ENCODE results near the gene PIN1. TPM values are rescaled to one million over a fixed set of nuclear protein-coding genes. Genes with fewer than 3 reads are reported as not detected.

PIN1 gene
- total and polyA plus RNA-seq, 10 of the 15 experiments (the other 5 are each of a cell fraction or from before 2014, with no cell fraction given), result 2.4 to 209 (median 71.5) TPM

GRCh38 chr19:9891609-9892373 lies 56.7 kb downstream of the PIN1 start (continued):
- TF ChIP-seq BHLHE40 (IDR thresholded peaks at IDR 0.05; ENCODE audit: borderline replicate concordance in 1 of 2, low read depth in 2 of 2, low read length in 1 of 2), result no peak
- no peak for TF ChIP-seq ZNF384 (IDR thresholded peaks at IDR 0.05; ENCODE audit: borderline replicate concordance, low read depth, low read length)
- TF ChIP-seq CHD2 (IDR thresholded peaks at IDR 0.05; ENCODE audit: borderline replicate concordance, low read depth, low read length), result no peak
- TF ChIP-seq ETV6 (conservative IDR thresholded peaks at IDR 0.05 in 1 of 2, IDR thresholded peaks at IDR 0.05 in 1 of 2; ENCODE audit: borderline replicate concordance in 1 of 2, low read depth in 1 of 2), result no peak
- no peak for TF ChIP-seq EZH2 (IDR thresholded peaks at IDR 0.05; ENCODE audit: borderline replicate concordance, control insufficient read depth, low read depth, low read length)

Small RNAs within 50 kb of the gene (small RNA-seq; reads per million reads assigned to genes)
- gene RF00156, result not detected

Other genes with a start within 250 kb of the PIN1 start
Only the 7 nearest of the 8 such genes appear.
- 13.8 and 14.1 TPM in 2 replicates for gene ZNF562, start 160.2 kb upstream of the PIN1 start, total RNA-seq (2014; rRNA removed)
- 21.1 and 23.2 TPM in 2 replicates for gene ZNF562, start 160.2 kb upstream of the PIN1 start, total RNA-seq (2014; rRNA removed; fragmentation: Illumina TruSeq; extraction: Trizol)
- gene ZNF562, start 160.2 kb upstream of the PIN1 start, total RNA-seq (2021), result 14.8 and 16.3 TPM in 2 replicates
- gene ZNF562, start 160.2 kb upstream of the PIN1 start, polyA plus RNA-seq (2011; rRNA removed), result 12.2 and 13.9 TPM in 2 replicates
- gene ZNF562, start 160.2 kb upstream of the PIN1 start, polyA plus RNA-seq (2014; fragmentation: Illumina TruSeq; extraction: Trizol), result 9.2 and 14.2 TPM in 2 replicates
- 1 to 10 TPM; 5.2 to 7.5 TPM for gene ZNF562, start 160.2 kb upstream of the PIN1 start, polyA plus RNA-seq (2014; fragmentation: Nextera tagmentation; extraction: Ambion mirVana)
- gene ZNF562, start 160.2 kb upstream of the PIN1 start, polyA plus RNA-seq (2014; rRNA removed), result 6.9 and 7.6 TPM in 2 replicates
- 10 to 100 TPM in 1 of 2 experiments, 1 to 10 TPM in 1; 9.0 to 12.2 TPM for gene ZNF562, start 160.2 kb upstream of the PIN1 start, polyA plus RNA-seq (2016; fragmentation: Nextera tagmentation; extraction: Ambion mirVana)
- 1.3 and 1.8 TPM in 2 replicates for gene ZNF846, start 66.6 kb upstream of the PIN1 start, total RNA-seq (2014; rRNA removed)
- 1.5 and 1.7 TPM in 2 replicates for gene ZNF846, start 66.6 kb upstream of the PIN1 start, total RNA-seq (2014; rRNA removed; fragmentation: Illumina TruSeq; extraction: Trizol)
- 1.5 and 2.1 TPM in 2 replicates for gene ZNF846, start 66.6 kb upstream of the PIN1 start, total RNA-seq (2021)
- 1.2 and 1.6 TPM in 2 replicates for gene ZNF846, start 66.6 kb upstream of the PIN1 start, polyA plus RNA-seq (2011; rRNA removed)
- gene ZNF846, start 66.6 kb upstream of the PIN1 start, polyA plus RNA-seq (2014; fragmentation: Illumina TruSeq; extraction: Trizol), result 1.5 and 1.6 TPM in 2 replicates
- gene ZNF846, start 66.6 kb upstream of the PIN1 start, polyA plus RNA-seq (2014; fragmentation: Nextera tagmentation; extraction: Ambion mirVana), result 1 to 10 TPM in 1 of 2 experiments, under 1 TPM in 1; 0.64 to 1.2 TPM
- gene ZNF846, start 66.6 kb upstream of the PIN1 start, polyA plus RNA-seq (2014; rRNA removed), result 2.6 and 4.1 TPM in 2 replicates
- 1 to 10 TPM; 1.2 to 1.7 TPM for gene ZNF846, start 66.6 kb upstream of the PIN1 start, polyA plus RNA-seq (2016; fragmentation: Nextera tagmentation; extraction: Ambion mirVana)
- 26.2 and 28.6 TPM in 2 replicates for gene FBXL12, start 16.2 kb upstream of the PIN1 start, total RNA-seq (2014; rRNA removed)
- 13.1 and 13.6 TPM in 2 replicates for gene FBXL12, start 16.2 kb upstream of the PIN1 start, total RNA-seq (2014; rRNA removed; fragmentation: Illumina TruSeq; extraction: Trizol)
- gene FBXL12, start 16.2 kb upstream of the PIN1 start, total RNA-seq (2021), result 22.5 and 24.5 TPM in 2 replicates
- gene FBXL12, start 16.2 kb upstream of the PIN1 start, polyA plus RNA-seq (2011; rRNA removed), result 16.5 and 22.0 TPM in 2 replicates
- gene FBXL12, start 16.2 kb upstream of the PIN1 start, polyA plus RNA-seq (2014; fragmentation: Illumina TruSeq; extraction: Trizol), result 15.6 and 17.1 TPM in 2 replicates
- 1 to 10 TPM; 1.4 to 4.1 TPM for gene FBXL12, start 16.2 kb upstream of the PIN1 start, polyA plus RNA-seq (2014; fragmentation: Nextera tagmentation; extraction: Ambion mirVana)
- 35.7 and 40.0 TPM in 2 replicates for gene FBXL12, start 16.2 kb upstream of the PIN1 start, polyA plus RNA-seq (2014; rRNA removed)
- gene FBXL12, start 16.2 kb upstream of the PIN1 start, polyA plus RNA-seq (2016; fragmentation: Nextera tagmentation; extraction: Ambion mirVana), result 10 to 100 TPM; 26.8 to 27.3 TPM
- 297 and 314 TPM in 2 replicates for gene UBL5, start 7.4 kb upstream of the PIN1 start, total RNA-seq (2014; rRNA removed)
- 292 and 299 TPM in 2 replicates for gene UBL5, start 7.4 kb upstream of the PIN1 start, total RNA-seq (2014; rRNA removed; fragmentation: Illumina TruSeq; extraction: Trizol)
- 343 and 345 TPM in 2 replicates for gene UBL5, start 7.4 kb upstream of the PIN1 start, total RNA-seq (2021)
- 679 and 767 TPM in 2 replicates for gene UBL5, start 7.4 kb upstream of the PIN1 start, polyA plus RNA-seq (2011; rRNA removed)
- 340 and 433 TPM in 2 replicates for gene UBL5, start 7.4 kb upstream of the PIN1 start, polyA plus RNA-seq (2014; fragmentation: Illumina TruSeq; extraction: Trizol)
- 100 to 1,000 TPM; 888 to 897 TPM for gene UBL5, start 7.4 kb upstream of the PIN1 start, polyA plus RNA-seq (2014; fragmentation: Nextera tagmentation; extraction: Ambion mirVana)
- 477 and 654 TPM in 2 replicates for gene UBL5, start 7.4 kb upstream of the PIN1 start, polyA plus RNA-seq (2014; rRNA removed)
- gene UBL5, start 7.4 kb upstream of the PIN1 start, polyA plus RNA-seq (2016; fragmentation: Nextera tagmentation; extraction: Ambion mirVana), result 100 to 1,000 TPM; 816 to 817 TPM
- not detected in 2 replicates for gene OLFM2, start 101.2 kb downstream of the PIN1 start, total RNA-seq (2014; rRNA removed)
- not detected in 2 replicates for gene OLFM2, start 101.2 kb downstream of the PIN1 start, total RNA-seq (2014; rRNA removed; fragmentation: Illumina TruSeq; extraction: Trizol)
- gene OLFM2, start 101.2 kb downstream of the PIN1 start, total RNA-seq (2021), result 0.16 and 0.36 TPM in 2 replicates
- gene OLFM2, start 101.2 kb downstream of the PIN1 start, polyA plus RNA-seq (2011; rRNA removed), result 2.4 and 3.5 TPM in 2 replicates
- 0.07 TPM in 1 of 2 replicates, not detected in the other for gene OLFM2, start 101.2 kb downstream of the PIN1 start, polyA plus RNA-seq (2014; fragmentation: Illumina TruSeq; extraction: Trizol)
- not detected for gene OLFM2, start 101.2 kb downstream of the PIN1 start, polyA plus RNA-seq (2014; fragmentation: Nextera tagmentation; extraction: Ambion mirVana)
- 0.04 and 0.27 TPM in 2 replicates for gene OLFM2, start 101.2 kb downstream of the PIN1 start, polyA plus RNA-seq (2014; rRNA removed)
- under 1 TPM in 1 of 2 experiments, not detected in 1; 0.09 TPM for gene OLFM2, start 101.2 kb downstream of the PIN1 start, polyA plus RNA-seq (2016; fragmentation: Nextera tagmentation; extraction: Ambion mirVana)
- gene COL5A3, start 175.2 kb downstream of the PIN1 start, total RNA-seq (2014; rRNA removed), result under 0.01 and 0.05 TPM in 2 replicates
- 0.05 and 0.09 TPM in 2 replicates for gene COL5A3, start 175.2 kb downstream of the PIN1 start, total RNA-seq (2014; rRNA removed; fragmentation: Illumina TruSeq; extraction: Trizol)
- gene COL5A3, start 175.2 kb downstream of the PIN1 start, total RNA-seq (2021), result 0.18 and 0.19 TPM in 2 replicates
- gene COL5A3, start 175.2 kb downstream of the PIN1 start, polyA plus RNA-seq (2011; rRNA removed), result 5.5 and 8.3 TPM in 2 replicates
- 0.03 and 0.06 TPM in 2 replicates for gene COL5A3, start 175.2 kb downstream of the PIN1 start, polyA plus RNA-seq (2014; fragmentation: Illumina TruSeq; extraction: Trizol)
- under 1 TPM in 1 of 2 experiments, not detected in 1; 0.04 TPM for gene COL5A3, start 175.2 kb downstream of the PIN1 start, polyA plus RNA-seq (2014; fragmentation: Nextera tagmentation; extraction: Ambion mirVana)
- 0.10 and 0.13 TPM in 2 replicates for gene COL5A3, start 175.2 kb downstream of the PIN1 start, polyA plus RNA-seq (2014; rRNA removed)
- under 1 TPM in 1 of 2 experiments, not detected in 1; 0.32 TPM for gene COL5A3, start 175.2 kb downstream of the PIN1 start, polyA plus RNA-seq (2016; fragmentation: Nextera tagmentation; extraction: Ambion mirVana)
- gene RDH8, start 178.2 kb downstream of the PIN1 start, total RNA-seq (2014; rRNA removed), result not detected in 2 replicates
- not detected in 2 replicates for gene RDH8, start 178.2 kb downstream of the PIN1 start, total RNA-seq (2014; rRNA removed; fragmentation: Illumina TruSeq; extraction: Trizol)
- gene RDH8, start 178.2 kb downstream of the PIN1 start, total RNA-seq (2021), result not detected in 2 replicates
- gene RDH8, start 178.2 kb downstream of the PIN1 start, polyA plus RNA-seq (2011; rRNA removed), result 0.46 and 0.58 TPM in 2 replicates
- gene RDH8, start 178.2 kb downstream of the PIN1 start, polyA plus RNA-seq (2014; fragmentation: Illumina TruSeq; extraction: Trizol), result not detected in 2 replicates
- under 1 TPM in 1 of 2 experiments, not detected in 1; 0.04 TPM for gene RDH8, start 178.2 kb downstream of the PIN1 start, polyA plus RNA-seq (2014; fragmentation: Nextera tagmentation; extraction: Ambion mirVana)
- gene RDH8, start 178.2 kb downstream of the PIN1 start, polyA plus RNA-seq (2014; rRNA removed), result 0.05 TPM in 1 of 2 replicates, not detected in the other
- not detected for gene RDH8, start 178.2 kb downstream of the PIN1 start, polyA plus RNA-seq (2016; fragmentation: Nextera tagmentation; extraction: Ambion mirVana)